ENCODE measurements around the gene ANKIB1. TPM values are rescaled to one million over a fixed set of nuclear protein-coding genes. Genes with fewer than 3 reads are reported as not detected.

The ANKIB1 gene
- total RNA-seq, 2 experiments from 2014 or later, result 25.3 to 42.3 TPM

DNA sequence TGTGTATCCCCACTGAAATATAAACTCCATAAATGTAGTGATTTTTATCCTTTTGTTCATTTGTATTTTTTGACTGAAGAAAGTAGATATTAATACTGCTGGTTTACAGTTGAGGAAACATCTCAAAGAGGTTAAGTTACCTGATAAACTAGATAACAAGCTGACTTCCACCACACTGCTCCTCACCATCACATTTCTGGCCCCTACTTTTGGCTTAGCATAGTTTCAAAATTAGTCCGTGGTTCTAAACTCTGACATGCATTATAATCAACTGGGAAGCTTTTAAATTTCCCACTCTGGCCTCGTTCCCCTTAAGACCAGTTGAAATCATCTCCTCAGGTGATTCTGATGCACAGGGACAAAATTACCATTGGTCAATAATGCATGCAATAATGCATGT, 43.5 kb downstream of the ANKIB1 start:
- H3K4me3 ChIP-seq (ENCODE audit: low read depth, low read length, poor library complexity, severe bottlenecking), result no peak overlapping the region
- no peak for DNase-seq (ENCODE audit: low spot score)
- H3K79me2 ChIP-seq (ENCODE audit: insufficient read depth, low read depth, low read length), result peaks cover 66% of the 10 kb centered on the region; the same call in 1 of the 2 replicates
- no peak overlapping the region for H3K4me2 ChIP-seq (ENCODE audit: low read length)
- ChIA-PET POLR2A (interaction anchor here (0.5 to 1.2 kb wide), 5 partner anchors 9 to 239 kb away, joined by 3 to 4 read pairs (median 3); partner anchors contain the start of genes PEX1 and RBM48), CTCF (ENCODE audit: unreplicated experiment) (no interaction called here)
- no peaks in the 10 kb centered on the region for H4K20me1 ChIP-seq (ENCODE audit: insufficient read depth, low read length)
- no peaks in the 10 kb centered on the region for H3K9me2 ChIP-seq (ENCODE audit: insufficient read depth, low read length)
- BruUV-seq (replicated peaks), result no TSS peak
- H2AFZ ChIP-seq (ENCODE audit: low read length), result no peak overlapping the region
- H3K9me3 ChIP-seq (ENCODE audit: low read length), result peaks cover 6% of the 10 kb centered on the region; the same call in 1 of the 2 replicates
- intact Hi-C loops (cut with micrococcal nuclease; ENCODE audit: unreplicated experiment), result no loop called here
- H3K4me1 ChIP-seq (ENCODE audit: insufficient read depth, low read length, poor library complexity, severe bottlenecking), result peaks cover 12% of the 10 kb centered on the region
- peaks cover 9% of the 10 kb centered on the region; the same call in 1 of the 2 replicates for H3K36me3 ChIP-seq (ENCODE audit: insufficient read depth, low read length)
- TF ChIP-seq EZH2phosphoT487 (IDR thresholded peaks at IDR 0.05; ENCODE audit: borderline replicate concordance, low read depth, low read length), result no peak
- TF ChIP-seq, protein P1, sequence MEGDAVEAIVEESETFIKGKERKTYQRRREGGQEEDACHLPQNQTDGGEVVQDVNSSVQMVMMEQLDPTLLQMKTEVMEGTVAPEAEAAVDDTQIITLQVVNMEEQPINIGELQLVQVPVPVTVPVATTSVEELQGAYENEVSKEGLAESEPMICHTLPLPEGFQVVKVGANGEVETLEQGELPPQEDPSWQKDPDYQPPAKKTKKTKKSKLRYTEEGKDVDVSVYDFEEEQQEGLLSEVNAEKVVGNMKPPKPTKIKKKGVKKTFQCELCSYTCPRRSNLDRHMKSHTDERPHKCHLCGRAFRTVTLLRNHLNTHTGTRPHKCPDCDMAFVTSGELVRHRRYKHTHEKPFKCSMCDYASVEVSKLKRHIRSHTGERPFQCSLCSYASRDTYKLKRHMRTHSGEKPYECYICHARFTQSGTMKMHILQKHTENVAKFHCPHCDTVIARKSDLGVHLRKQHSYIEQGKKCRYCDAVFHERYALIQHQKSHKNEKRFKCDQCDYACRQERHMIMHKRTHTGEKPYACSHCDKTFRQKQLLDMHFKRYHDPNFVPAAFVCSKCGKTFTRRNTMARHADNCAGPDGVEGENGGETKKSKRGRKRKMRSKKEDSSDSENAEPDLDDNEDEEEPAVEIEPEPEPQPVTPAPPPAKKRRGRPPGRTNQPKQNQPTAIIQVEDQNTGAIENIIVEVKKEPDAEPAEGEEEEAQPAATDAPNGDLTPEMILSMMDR (conservative IDR thresholded peaks at IDR 0.05; ENCODE audit: low read length), result no peak
- H3K27ac ChIP-seq (ENCODE audit: low read depth, low read length, poor library complexity, severe bottlenecking), result no peak overlapping the region

DNA sequence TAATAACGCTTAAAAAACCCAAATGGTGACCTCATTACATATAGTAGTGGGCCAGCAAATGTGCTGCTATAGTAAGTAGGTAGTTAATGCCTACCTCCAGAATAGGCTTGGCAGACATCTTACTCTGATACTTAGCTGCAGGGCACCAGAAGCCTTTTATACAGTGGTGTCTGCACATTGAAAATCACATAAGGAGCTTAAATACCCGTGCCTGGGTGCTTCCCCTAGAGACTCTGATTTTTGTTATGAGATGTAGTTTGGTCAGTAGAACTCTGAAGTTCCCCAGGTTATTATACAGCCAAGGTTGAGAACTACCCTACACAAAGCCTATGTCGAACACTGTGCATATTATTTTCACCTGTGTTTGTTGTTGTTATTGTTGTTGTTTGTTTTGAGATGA, 47.2 kb downstream of the ANKIB1 start:
- BruUV-seq (replicated peaks), result no TSS peak
- H3K79me2 ChIP-seq (ENCODE audit: insufficient read depth, low read depth, low read length), result peaks cover 39% of the 10 kb centered on the region; the same call in 1 of the 2 replicates
- H3K9me3 ChIP-seq (ENCODE audit: low read length), result peaks cover 6% of the 10 kb centered on the region; the same call in 1 of the 2 replicates
- no peaks in the 10 kb centered on the region for H4K20me1 ChIP-seq (ENCODE audit: insufficient read depth, low read length)
- CTCF ChIA-PET (ENCODE audit: unreplicated experiment), result no interaction called here
- no peak overlapping the region for H3K27ac ChIP-seq (ENCODE audit: low read depth, low read length, poor library complexity, severe bottlenecking)
- no peak overlapping the region for H2AFZ ChIP-seq (ENCODE audit: low read length)
- intact Hi-C loops (cut with micrococcal nuclease; ENCODE audit: unreplicated experiment), result no loop called here
- H3K4me2 ChIP-seq (ENCODE audit: low read length), result no peak overlapping the region
- peaks cover 23% of the 10 kb centered on the region for H3K36me3 ChIP-seq (ENCODE audit: insufficient read depth, low read length)
- DNase-seq (ENCODE audit: low spot score), result no peak
- no peak for TF ChIP-seq EZH2phosphoT487 (IDR thresholded peaks at IDR 0.05; ENCODE audit: borderline replicate concordance, low read depth, low read length)
- TF ChIP-seq, protein P1 (conservative IDR thresholded peaks at IDR 0.05; ENCODE audit: low read length), result no peak
- POLR2A ChIA-PET, result interaction anchor here (0.6 to 1.2 kb wide), 5 partner anchors 12 to 211 kb away, joined by 3 to 4 read pairs (median 3); no protein-coding TSS in a partner anchor
- no peaks in the 10 kb centered on the region for H3K9me2 ChIP-seq (ENCODE audit: insufficient read depth, low read length)
- no peak overlapping the region for H3K4me3 ChIP-seq (ENCODE audit: low read depth, low read length, poor library complexity, severe bottlenecking)
- peaks cover 3% of the 10 kb centered on the region for H3K4me1 ChIP-seq (ENCODE audit: insufficient read depth, low read length, poor library complexity, severe bottlenecking)

DNA sequence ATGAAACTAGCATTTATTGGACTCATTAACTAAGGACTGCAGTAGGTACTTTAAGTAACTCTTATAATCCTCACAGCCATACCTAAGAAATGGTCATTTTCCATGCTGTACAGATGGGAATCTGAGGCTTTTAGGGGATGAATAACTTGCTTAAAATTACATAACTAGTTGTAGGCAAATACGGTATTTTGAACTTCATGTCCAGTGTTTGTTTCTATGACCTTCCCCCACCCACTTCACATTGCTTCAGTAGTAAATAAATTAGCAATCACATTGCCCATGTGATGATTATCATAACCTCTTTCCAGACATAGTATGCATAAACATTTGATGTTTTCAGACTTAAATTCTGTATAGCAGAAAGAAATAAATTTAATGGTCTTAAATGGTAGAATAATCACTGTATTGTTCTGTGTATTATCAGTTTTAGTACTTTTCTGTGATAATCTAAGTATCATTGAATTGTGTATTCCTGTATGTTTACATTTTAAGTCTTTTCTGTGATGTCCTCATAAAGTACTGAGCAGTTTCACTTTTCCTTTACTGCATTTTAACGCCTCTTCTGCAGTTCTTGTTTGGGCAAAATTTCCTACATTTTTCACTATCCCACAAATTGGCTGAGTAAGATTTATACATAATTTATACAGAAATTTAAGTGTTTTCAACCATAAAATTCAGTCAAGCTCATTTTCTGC, 48.3 kb downstream of the ANKIB1 start:
- H3K4me1 ChIP-seq (ENCODE audit: insufficient read depth, low read length, poor library complexity, severe bottlenecking), result peaks cover 3% of the 10 kb centered on the region
- TF ChIP-seq, protein P1 (conservative IDR thresholded peaks at IDR 0.05; ENCODE audit: low read length), result no peak
- no peak for TF ChIP-seq EZH2phosphoT487 (IDR thresholded peaks at IDR 0.05; ENCODE audit: borderline replicate concordance, low read depth, low read length)
- no TSS peak for BruUV-seq (replicated peaks)
- peaks cover 29% of the 10 kb centered on the region; the same call in 1 of the 2 replicates for H3K79me2 ChIP-seq (ENCODE audit: insufficient read depth, low read depth, low read length)
- H3K4me2 ChIP-seq (ENCODE audit: low read length), result no peak overlapping the region
- ChIA-PET POLR2A (interaction anchor here (0.6 to 1.2 kb wide), 3 partner anchors 14 to 51 kb away, joined by 3 to 4 read pairs (median 3); no protein-coding TSS in a partner anchor), CTCF (ENCODE audit: unreplicated experiment) (no interaction called here)
- H3K36me3 ChIP-seq (ENCODE audit: insufficient read depth, low read length), result peaks cover 23% of the 10 kb centered on the region; the same call in 1 of the 2 replicates
- no peak for DNase-seq (ENCODE audit: low spot score)
- H4K20me1 ChIP-seq (ENCODE audit: insufficient read depth, low read length), result no peaks in the 10 kb centered on the region
- H3K9me3 ChIP-seq (ENCODE audit: low read length), result no peaks in the 10 kb centered on the region
- no peak overlapping the region for H3K4me3 ChIP-seq (ENCODE audit: low read depth, low read length, poor library complexity, severe bottlenecking)
- intact Hi-C loops (cut with micrococcal nuclease; ENCODE audit: unreplicated experiment), result no loop called here
- no peak overlapping the region for H3K27ac ChIP-seq (ENCODE audit: low read depth, low read length, poor library complexity, severe bottlenecking)
- H2AFZ ChIP-seq (ENCODE audit: low read length), result no peak overlapping the region
- no peaks in the 10 kb centered on the region for H3K9me2 ChIP-seq (ENCODE audit: insufficient read depth, low read length)

Measured in OCI-LY7 (cell line).